ENCODE results near the gene ADAMTS17. TPM values are rescaled to one million over a fixed set of nuclear protein-coding genes. Genes with fewer than 3 reads are reported as not detected.

The ADAMTS17 gene
- total RNA-seq, 1 experiment from 2014 or later = 0.15 TPM

GRCh38 chr15:100285641-100286295 lies 56.0 kb downstream of the ADAMTS17 start:
- H3K9me3 ChIP-seq (ENCODE audit: low read depth, low read length, poor library complexity, severe bottlenecking) = peaks cover 11% of the 10 kb centered on the region
- H3K27ac ChIP-seq (ENCODE audit: low read depth, low read length, poor library complexity, severe bottlenecking) = no peak overlapping the region
- ChIA-PET CTCF (no interaction called here), POLR2A (ENCODE audit: low non-redundant PET) (no interaction called here)
- H3K4me3 ChIP-seq (ENCODE audit: low read depth, low read length, poor library complexity, severe bottlenecking) = no peak overlapping the region
- intact Hi-C loops (cut with micrococcal nuclease; ENCODE audit: unreplicated experiment) = no loop called here
- no peaks in the 10 kb centered on the region for H3K27me3 ChIP-seq (replicated peaks; ENCODE audit: insufficient read depth, low read depth, low read length, poor library complexity)
- TF ChIP-seq EZH2 (IDR thresholded peaks at IDR 0.05; ENCODE audit: borderline replicate concordance, low read depth, low read length, poor library complexity, severe bottlenecking) (no peak), CTCF (conservative IDR thresholded peaks at IDR 0.05; ENCODE audit: low read depth, low read length) (no peak)
- DNase-seq (ENCODE audit: low spot score) = no peak
- no TSS peak for BruUV-seq (replicated peaks)
- no peaks in the 10 kb centered on the region for H3K36me3 ChIP-seq (ENCODE audit: insufficient read depth, low read length, poor library complexity, severe bottlenecking)
- H3K4me1 ChIP-seq (ENCODE audit: insufficient read depth, low read length, poor library complexity, severe bottlenecking) = no peaks in the 10 kb centered on the region

- Histone ChIP-seq H3K27ac (ENCODE audit: low read depth, low read length, poor library complexity, severe bottlenecking) (no peak overlapping the region), H3K4me1 (ENCODE audit: insufficient read depth, low read length, poor library complexity, severe bottlenecking) (no peaks in the 10 kb centered on the region), H3K4me3 (ENCODE audit: low read depth, low read length, poor library complexity, severe bottlenecking) (no peak overlapping the region), H3K9me3 (ENCODE audit: low read depth, low read length, poor library complexity, severe bottlenecking) (peaks cover 15% of the 10 kb centered on the region), H3K27me3 (replicated peaks; ENCODE audit: insufficient read depth, low read depth, low read length, poor library complexity) (no peaks in the 10 kb centered on the region), H3K36me3 (ENCODE audit: insufficient read depth, low read length, poor library complexity, severe bottlenecking) (no peaks in the 10 kb centered on the region)
- no TSS peak for BruUV-seq (replicated peaks)
- TF ChIP-seq EZH2 (IDR thresholded peaks at IDR 0.05; ENCODE audit: borderline replicate concordance, low read depth, low read length, poor library complexity, severe bottlenecking) (no peak), CTCF (conservative IDR thresholded peaks at IDR 0.05; ENCODE audit: low read depth, low read length) (no peak)
- ChIA-PET CTCF (no interaction called here), POLR2A (ENCODE audit: low non-redundant PET) (no interaction called here)
- intact Hi-C loops (cut with micrococcal nuclease; ENCODE audit: unreplicated experiment) = no loop called here
- no peak for DNase-seq (ENCODE audit: low spot score)
Observed at GRCh38 chr15:100284701-100285100, 57.1 kb downstream of the ADAMTS17 start.

- Histone ChIP-seq H3K4me1 (ENCODE audit: insufficient read depth, low read length, poor library complexity, severe bottlenecking) (no peaks in the 10 kb centered on the region), H3K27ac (ENCODE audit: low read depth, low read length, poor library complexity, severe bottlenecking) (no peak overlapping the region), H3K9me3 (ENCODE audit: low read depth, low read length, poor library complexity, severe bottlenecking) (peaks cover 19% of the 10 kb centered on the region), H3K27me3 (replicated peaks; ENCODE audit: insufficient read depth, low read depth, low read length, poor library complexity) (no peaks in the 10 kb centered on the region), H3K4me3 (ENCODE audit: low read depth, low read length, poor library complexity, severe bottlenecking) (no peak overlapping the region), H3K36me3 (ENCODE audit: insufficient read depth, low read length, poor library complexity, severe bottlenecking) (no peaks in the 10 kb centered on the region)
- ChIA-PET CTCF (no interaction called here), POLR2A (ENCODE audit: low non-redundant PET) (no interaction called here)
- BruUV-seq (replicated peaks) = no TSS peak
- TF ChIP-seq EZH2 (IDR thresholded peaks at IDR 0.05; ENCODE audit: borderline replicate concordance, low read depth, low read length, poor library complexity, severe bottlenecking) (no peak), CTCF (conservative IDR thresholded peaks at IDR 0.05; ENCODE audit: low read depth, low read length) (no peak)
- intact Hi-C loops (cut with micrococcal nuclease; ENCODE audit: unreplicated experiment) = no loop called here
- no peak for DNase-seq (ENCODE audit: low spot score)
Observed at GRCh38 chr15:100284191-100284590, 57.6 kb downstream of the ADAMTS17 start.
